ENCODE data around the gene CRYBG3.

CRYBG3 gene

DNA sequence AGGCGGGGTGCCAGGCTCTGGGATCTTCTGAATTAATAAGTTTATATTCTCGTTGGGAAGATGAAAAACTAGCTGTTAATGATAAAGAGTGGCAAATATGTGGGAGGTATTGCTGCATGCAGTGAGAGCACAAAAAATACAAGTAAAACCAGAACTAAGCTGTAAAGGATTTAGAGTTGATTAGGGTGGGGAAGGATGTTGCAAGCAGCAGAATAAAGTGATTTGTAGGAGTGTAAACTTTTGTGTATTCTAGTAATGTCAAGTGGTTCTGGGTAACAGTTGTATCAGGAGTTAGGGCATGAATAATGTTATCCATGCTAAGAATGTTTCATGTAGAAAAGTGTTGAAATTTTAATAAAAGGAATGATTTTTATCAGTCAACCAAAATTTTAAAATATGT is 18.1 kb downstream of the CRYBG3 start:
- no peak for DNase-seq

DNA sequence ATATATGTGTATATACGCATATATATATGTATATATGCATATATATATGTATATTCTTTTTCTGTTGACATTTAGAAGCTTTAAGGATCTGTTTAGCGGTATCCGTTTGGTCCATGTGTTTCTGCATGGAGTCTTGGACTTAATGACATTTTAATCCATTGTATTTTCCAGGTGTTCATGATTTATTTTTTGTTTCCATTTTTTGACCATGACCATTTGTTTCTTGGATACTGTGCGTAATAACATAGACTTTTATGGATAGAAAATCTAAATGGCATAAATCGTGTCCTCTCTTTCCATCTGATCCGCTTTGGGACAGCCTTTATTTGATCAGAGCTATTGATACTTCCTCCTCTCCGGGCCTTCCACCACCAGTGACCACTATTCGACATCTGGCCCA is 19.5 kb downstream of the CRYBG3 start:
- DNase-seq: no peak

DNA sequence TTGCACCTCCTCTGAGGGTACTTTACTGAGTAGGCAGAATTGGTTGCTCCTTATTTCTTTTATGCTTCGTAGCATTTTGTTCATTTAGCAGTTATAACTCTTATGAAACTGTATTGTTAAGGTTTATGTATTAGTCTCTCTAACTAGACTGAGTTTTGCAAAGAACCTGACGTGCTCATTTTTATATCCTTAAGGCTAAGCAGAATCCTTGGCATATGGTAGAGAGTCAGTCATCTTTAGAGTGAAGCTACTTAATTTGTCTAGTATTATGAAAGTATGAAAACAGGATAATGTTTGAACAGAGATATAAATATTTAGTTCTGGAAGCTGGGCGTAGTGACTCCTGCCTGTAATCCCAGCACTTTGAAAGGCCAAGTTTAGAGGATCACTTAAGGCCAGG is 20.1 kb downstream of the CRYBG3 start:
- no peak for DNase-seq

DNA sequence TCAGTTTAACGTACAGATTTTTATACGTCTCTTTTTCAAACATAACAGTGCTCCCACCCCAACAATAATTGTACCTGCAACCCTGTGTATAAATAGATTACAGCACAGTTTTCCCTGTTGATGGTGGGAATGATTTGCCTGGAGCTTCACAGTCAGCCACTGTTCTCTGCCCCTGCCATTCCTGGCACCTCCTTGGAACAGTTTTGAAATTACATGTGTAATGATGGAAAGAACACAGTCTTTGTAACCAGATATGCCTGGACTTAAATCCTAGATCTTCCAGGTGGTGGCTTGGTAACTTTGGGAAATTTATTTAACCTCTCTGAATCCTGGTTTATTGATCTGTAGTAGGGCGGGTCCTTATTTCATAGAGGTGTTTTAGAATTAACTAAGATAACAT is 27.0 kb downstream of the CRYBG3 start:
- DNase-seq: no peak

DNA sequence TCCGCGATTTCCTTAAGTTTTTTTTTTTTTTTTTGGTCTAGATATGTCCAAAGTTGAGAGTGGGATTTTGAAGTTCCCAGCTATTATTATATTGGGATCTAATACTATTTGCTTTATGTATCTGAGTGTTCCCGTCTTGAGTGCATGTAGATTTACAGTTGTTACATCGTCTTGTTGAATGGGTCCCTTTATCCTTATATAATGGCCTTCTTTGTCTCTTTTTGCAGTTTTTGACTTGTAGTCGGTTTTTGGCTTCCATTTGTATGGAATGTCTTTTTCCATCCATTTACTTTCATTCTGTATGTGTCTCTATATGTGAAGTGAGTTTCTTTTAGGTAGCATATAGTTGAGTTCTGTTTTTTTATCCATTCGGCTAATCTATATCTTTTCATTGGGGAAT is 35.6 kb downstream of the CRYBG3 start:
- no peak for DNase-seq

DNA sequence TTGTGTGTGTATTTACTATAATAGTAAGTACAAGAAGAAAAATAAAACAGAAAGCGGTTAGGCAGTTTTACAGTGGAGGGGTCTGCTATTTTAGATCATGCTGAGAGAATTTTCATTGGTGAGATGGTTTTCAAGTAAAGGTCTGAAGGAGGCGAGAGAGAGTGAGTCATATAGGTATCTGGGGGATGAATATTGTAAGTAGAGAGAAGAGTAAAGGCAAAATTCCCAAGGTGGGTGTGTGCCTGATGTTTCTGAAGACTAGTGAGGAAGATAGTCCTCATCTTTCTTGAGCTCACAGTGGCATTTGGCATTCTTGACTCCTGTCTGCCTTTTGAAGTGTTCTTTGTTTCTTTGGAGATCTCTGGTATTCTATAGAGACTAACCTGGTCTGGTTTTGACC is 38.6 kb downstream of the CRYBG3 start:
- DNase-seq: no peak

DNA sequence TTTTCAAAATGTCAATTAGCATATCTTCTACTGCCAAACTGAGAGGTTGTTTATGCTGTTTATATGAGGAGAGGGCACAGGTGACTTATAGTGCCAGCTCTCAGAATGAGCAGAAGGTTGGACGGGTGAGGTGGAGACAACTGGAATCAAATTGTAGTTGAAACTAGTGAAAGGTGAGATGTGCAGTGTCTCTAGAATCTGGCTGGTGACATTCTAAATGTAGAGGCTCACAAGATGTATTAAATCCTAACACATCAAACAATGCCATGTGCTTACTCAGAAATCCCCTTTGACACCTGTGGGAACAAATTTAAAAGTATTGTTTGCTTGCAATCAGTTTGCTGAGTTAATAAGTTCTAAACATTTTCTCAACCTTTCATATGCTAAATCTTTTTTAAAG is 40.8 kb downstream of the CRYBG3 start:
- DNase-seq: no peak

DNA sequence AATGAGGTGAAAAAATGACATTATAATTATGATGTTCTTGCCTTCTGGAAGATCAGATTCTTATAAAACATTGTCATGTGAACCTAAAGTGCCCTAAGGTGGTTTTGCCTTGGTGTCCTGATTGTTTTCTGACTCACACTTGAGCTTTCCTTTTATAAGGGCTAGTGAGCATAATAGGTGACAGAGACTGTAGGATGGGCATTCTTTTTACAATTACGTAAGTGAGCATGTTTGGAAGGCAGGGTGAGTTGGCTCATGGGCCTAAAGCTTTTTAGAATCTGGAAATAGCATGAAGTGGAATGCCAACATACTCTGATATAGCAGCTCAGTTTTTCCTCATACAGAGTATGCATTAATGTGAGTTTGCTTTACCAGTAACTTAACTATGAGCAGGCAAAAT is 41.2 kb downstream of the CRYBG3 start:
- no peak for DNase-seq

DNA sequence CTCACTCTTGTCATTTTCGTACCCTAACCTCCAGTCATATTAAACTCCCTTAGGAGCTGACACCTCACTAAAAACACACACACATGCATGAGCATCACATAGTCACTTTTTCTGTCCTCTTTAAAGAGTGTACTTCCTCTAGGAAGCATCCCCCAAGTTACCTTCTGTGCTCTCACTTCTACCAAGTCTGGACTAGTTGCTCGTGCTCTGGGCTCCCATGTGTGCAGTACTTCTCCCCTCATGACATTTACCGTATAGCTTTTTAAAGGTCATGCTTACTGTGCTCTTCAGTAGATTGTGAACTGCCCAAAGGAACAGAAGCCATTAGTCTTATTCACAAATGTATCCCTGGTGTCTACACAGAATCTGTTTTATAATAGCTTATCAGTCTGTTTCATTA is 42.0 kb downstream of the CRYBG3 start:
- no peak for DNase-seq

DNA sequence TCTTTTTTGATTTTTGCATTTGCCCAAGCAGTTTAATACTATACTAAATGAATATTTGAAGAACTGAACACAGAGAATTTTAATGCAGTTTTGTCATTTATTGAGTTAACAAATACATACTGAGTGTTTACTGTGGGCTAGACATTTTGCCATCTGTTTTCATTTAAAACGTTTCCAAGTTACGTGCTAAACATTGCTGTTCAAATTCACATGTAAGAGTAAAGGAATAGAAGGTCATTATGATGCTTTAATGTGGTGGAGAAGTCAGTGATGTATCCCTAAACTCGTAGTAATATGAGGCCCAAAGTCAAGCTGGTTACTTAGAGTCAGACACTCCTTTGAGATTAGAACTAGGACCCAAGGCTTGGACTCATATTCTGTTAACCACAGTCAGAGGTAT is 49.4 kb downstream of the CRYBG3 start:
- no peak for DNase-seq

DNA sequence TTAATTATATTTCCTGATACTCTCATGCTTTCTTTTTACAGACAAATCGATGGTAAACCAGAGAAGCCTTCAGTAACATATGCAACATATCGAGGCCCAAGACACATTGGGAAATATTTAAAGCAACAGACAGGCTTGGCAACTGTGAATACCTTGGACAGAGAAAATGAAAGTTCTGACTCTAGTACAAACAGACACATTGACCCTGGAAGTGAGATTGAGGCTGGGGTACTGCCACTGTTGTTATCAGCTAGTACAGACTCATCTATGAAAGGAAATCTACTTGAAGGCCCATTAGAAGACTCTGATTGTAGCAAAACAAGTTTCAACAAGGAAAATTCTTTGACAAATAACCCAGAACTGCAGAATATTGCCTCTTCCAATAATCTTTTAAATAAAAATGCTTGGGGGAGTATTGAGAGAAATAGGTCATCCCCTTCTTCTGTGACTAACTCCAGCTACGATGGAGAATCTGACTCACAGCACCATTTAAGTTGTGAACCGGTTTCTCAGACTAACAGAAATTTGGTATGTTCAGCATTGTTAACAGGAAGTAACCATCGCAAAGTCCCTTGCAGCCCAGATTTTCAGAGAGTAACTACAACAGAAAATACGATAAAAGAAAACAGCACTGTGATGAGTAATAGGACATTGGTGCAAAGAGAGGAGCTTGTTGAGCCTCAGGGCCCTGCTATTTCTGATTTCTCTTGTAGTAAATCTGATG is 50.2 kb downstream of the CRYBG3 start:
- no peak for DNase-seq

DNA sequence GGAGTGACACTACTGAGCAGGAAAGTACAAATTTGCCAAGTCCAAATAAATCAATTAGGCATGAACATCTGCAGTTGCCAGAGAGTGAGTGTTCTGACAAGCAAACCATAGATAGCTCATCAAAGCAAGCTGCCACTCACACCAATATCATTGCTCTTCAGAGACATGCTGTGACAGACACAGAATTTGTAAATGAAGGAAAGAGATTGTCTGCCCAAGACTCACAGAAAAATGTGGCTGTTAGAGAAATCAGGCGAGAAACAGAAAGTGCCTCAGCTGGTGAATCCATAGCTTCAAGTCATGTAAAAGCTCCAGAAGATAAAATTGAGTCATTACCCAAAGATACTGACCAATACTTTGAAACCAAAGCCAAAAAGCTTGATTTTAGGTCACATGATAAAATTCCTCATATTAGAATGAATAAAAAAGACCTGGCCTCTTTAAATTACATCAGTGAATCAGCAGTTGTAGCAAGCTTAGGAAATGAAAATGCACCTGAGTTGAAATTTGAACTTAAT is 50.8 kb downstream of the CRYBG3 start:
- DNase-seq: no peak

DNA sequence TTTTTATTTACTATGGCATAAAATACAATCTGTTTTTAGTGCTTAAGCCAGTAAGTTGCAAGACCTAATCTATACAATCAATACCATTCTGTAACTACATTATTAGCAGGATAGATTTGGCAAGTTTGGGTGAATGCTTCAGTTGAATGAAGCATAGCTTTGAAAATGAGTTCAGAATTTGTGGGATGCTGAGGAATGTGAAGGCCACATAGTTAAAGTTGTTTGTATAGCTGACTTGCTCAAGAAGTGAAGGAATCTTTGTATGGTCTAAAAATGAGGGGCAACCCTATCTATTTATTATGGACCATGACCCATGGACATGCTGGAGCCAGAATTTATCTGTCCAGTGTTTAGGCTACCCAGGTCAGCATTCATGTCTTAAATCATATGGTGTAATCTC is 58.5 kb downstream of the CRYBG3 start:
- DNase-seq: no peak

DNA sequence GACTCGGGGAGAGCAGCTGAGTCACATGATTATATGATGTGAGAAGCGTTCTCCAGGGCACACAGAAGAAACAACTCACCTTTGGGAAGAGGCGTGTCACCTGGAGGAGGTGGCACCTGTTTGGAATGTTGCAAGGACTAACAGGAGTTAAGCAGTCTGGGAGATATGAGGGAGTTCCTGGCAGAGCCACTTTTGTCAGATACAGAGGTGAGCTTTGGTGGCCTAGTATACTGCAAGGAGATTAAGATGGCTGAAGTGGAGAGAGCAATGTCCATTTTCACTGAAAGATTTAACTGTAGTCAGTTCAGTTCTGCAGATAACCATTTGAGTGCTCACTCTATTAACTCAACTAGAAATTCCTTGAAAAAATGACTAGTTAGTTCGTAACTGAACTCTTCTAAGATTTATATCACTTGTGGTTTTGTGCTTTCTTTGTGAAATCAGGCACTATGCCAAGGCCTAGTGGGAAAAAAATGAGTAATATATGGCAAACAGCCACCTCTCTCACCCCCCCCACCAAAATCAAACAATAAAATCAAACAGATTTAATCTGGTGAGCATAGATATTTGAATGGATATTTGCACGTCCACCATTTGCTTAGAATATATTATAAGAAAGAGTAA is 61.3 kb downstream of the CRYBG3 start:
- DNase-seq: no peak

DNA sequence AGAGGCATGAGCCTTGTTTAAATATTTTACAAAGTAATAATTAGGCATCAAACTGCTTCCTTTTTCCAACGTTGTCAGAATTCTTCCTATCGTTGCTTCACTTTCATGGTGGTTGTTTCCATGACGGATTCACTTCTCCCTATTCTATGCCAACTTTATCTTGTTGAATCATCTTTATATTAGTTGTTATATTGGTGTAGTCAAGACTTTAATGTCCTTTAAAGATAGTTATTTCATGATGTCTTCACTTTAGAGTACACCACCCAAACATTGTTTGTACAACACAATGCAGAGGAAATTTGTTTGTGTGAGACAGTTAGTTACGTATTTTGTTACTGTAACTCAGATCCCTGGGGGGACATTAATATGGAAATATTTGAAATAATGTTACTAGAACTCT is 61.9 kb downstream of the CRYBG3 start:
- DNase-seq: no peak

DNA sequence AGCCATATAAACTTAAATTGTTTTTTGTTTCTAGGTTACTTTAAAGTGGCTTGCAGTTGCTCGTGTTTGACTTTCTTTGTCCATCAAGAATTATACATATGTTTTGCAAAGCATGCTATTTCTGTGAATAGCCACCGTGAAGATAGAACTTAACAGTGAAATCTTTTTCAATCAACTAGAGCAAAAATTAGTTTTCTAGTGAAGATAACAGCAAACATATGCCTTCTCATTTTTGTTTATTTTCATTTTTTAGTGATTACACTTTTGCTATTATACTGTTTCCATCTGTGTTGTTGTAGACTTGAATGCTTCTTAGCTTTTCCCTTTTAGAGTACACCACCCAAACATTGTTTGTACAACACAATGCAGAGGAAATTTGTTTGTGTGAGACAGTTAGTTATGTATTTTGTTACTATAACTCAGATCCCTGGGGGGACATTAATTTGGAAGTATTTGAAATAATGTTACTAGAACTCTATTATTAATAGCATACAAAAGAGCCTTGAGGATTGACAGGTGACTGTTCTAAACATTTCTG is 62.8 kb downstream of the CRYBG3 start:
- DNase-seq: no peak

DNA sequence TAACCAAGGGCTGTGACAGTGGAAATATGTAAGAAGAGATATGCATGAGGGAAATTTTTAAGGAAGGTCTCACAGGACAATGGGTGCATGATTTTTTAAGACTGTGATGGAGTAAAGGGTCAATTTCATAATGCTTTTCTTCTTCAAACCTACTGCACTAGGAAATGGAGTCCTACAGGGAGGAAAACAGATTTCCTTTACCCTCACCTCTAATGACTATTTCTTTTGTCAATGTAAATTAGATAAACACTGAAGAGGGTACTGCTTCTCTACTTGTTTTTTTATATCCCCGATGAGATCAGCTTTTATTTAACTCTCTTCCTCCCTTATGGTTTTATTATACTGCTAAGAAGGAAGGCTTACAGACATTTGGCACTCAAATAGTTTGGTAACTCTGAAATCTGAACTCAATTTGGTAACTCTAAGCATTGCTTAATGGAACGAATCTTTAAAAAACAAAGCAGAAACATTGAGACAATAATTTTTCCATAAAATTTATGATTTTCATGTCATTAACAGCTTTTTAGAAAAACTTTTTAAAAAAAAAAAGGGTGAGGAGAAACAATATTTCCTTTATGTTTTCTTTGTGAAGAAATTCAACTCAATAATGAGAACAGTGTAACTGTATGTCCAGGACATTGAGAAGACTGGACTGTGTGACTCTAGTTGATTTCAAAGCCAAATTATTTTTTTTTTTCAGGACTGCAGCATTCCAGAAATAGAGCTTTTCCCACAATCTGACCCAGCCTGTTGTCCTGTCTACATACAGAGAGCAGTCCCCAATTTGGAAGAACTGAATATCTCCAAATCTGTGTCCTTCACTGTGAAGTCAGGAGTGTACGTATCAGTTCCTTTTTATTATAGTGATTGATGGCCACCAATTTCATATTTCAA is 64.4 kb downstream of the CRYBG3 start:
- DNase-seq: no peak

DNA sequence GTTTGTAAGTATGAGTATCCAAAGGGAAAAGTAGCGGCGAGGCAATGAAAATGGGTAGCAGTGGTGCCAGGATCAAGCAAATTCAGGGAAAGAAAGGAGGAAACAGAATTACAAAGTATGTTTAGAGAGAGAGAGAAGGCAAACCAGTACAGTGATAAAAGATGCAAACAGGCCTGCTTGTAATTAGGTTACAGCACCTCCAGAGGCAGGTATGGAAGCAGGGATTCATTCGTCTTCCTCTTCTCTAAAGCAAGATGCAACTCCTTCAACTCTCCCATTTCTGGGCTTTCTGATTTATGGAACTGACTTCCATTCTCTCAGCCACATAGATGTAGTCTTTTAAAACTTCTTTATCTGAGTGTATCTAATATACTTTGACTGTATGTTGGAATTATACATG is 68.0 kb downstream of the CRYBG3 start:
- DNase-seq: no peak

DNA sequence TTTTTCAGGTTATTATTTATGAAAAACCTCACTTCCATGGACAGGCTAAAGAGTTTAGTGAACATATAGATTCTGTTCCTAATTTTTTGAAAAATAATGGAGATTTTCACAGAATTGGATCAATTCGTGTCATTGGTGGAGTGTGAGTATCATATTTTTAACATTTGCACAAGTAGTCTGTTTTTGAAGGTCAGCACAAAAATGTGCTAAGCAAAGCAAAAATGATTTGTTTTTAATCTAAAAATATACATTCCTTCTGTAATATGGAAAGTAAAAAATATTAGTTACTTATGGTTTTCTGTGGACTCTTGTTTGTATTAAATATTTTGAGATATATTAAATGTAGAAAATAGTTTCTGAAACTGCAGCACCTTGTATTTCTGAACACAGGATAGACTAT is 71.0 kb downstream of the CRYBG3 start:
- DNase-seq: no peak

DNA sequence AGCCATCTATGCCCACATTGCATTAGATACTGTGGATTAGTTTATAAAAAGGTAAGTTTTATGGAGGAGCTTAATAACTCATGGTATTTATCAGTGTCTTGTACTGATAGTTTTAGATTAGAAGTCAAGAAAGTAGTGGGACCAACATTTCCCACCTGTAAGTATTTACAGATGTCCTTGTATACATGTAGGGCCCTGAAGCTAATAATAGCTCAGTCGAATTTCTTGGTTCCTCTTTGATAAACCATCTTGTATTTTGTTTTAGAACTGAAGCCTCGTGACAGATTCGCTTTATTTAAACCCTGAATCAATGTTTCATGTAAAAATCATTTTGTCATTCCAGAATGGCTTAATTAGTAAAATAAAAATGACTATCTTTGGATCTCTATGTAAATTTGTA is 73.4 kb downstream of the CRYBG3 start:
- DNase-seq: no peak

DNA sequence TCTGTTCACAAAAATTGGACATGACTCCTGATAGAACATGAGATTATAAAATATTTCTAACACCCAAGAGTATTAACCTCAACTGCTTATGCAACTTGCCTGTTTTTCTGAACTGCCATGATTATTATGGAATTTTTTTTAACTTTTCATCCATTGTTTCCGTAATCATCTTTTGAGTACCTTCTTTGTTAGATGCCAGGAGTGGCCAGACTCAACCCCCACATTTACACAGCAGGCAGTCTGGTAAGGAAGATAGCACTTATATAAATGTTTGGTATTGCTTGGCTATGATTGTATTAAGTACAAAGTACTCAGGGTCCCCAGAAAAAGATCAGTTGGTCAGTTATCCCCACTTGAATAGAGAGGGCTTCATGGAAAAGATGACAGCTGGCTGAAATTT is 74.3 kb downstream of the CRYBG3 start:
- DNase-seq: no peak

DNA sequence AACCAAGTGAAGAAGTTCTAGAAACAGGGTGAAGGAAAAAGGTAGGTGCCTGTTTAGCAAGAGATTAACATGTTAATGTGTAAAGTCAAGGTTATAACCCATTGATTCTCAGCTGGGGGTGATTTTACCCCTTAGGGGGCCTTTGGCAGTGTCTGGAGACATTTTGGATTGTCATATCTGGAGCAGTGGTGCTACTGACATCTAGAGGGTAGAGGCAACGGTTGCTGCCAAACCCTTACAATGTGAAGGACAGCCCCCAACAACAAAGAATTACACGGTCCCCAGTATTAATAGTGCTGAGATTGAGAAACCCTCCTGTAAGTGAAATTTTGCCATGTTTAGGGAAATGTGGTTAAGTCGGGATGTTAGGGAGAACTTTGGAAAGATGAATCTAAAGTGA is 74.7 kb downstream of the CRYBG3 start:
- DNase-seq: no peak

DNA sequence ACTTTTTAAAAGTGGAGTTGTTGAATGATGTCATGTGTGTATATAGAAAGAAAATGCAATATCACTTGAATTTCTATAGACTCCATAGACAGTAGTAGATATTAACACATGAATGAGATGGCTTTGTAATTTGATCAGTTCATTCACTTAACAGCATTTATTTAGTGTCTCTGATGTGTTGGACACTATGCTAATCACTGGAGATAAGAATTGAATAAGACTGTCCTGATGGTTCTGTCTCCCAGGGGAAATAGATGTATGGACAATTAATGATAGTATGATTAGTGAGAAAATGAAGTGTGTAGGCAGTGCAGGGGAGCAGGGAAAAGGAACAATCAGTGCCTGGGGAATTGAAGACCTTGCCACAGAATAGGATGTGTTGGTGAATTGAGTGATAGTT is 77.5 kb downstream of the CRYBG3 start:
- DNase-seq: no peak

Measured in CD4-positive, alpha-beta T cell treated with Interferon gamma for 1 hour (primary cell).